Renal pelvis (tissue), 12 donors: ENCODE measurements around the gene KRT1. TPM values are rescaled to one million over a fixed set of nuclear protein-coding genes. Genes with fewer than 3 reads are reported as not detected.
"Not testable (repeated sequence)": the region's sequence is repeated elsewhere in the genome, so short reads cannot be mapped to it uniquely, and the experiment has no call there.

Experiments used
- DNase-seq: peaks from one replicate; pipeline ENCODE4 v3.0.0-alpha.2; 2013
- long read RNA-seq, 16 experiments: transcript quantifications; one replicate each; lab custom pipeline, GENCODE V29; 2026
- polyA plus RNA-seq, 3 donors: library from polyadenylated mRNA; unstranded; fragments of 120-200 nt; gene quantifications; one replicate each; pipeline ENCODE4 v1.2.1, GENCODE V29; 2013; ENCODE audit not compliant: insufficient read length in 3 of 3

The KRT1 gene
- polyA plus RNA-seq = under 1 TPM; 0.12 to 0.24 (median 0.16) TPM
- long read RNA-seq, donor 1 = 0 reads
- long read RNA-seq, donor 2 = 0 reads
- long read RNA-seq, donor 3 = 0 reads
- long read RNA-seq, donor 4 = 0 reads
- long read RNA-seq, donor 5 = 0 reads
- long read RNA-seq, donor 6 = 0 reads
- long read RNA-seq, donor 7 = 0 reads
- long read RNA-seq, donor 8 = 0 reads
- long read RNA-seq, donor 9 = 0 reads
- long read RNA-seq, donor 10 = 0 reads
- long read RNA-seq, donor 11 = 0 reads
- long read RNA-seq, donor 12 = 0 reads
- long read RNA-seq, donor 13 = 0 reads
- long read RNA-seq, donor 14 = 0 reads
- long read RNA-seq, donor 15 = 0 reads
- long read RNA-seq, donor 16 = 0 reads

DNA sequence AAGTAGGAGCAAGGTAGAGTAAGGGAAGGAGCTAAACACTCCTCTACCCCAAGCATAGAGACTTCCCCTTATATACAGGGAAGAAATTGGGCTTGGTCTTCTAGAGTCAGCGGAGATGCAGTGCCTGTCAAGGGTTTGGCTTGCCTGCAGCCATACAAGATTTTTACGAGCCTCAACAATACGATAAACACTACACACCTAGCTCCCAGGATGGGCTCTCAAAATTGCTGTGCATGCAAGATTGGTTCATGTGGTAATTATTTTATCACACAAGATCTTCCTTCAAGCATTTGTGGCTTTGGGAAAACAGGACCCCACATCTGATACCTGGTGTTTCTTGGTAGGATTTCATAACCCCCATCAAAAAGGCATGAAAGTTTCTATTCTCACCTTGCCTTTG is at the start of gene KRT1:
KRT1 (minus strand) TSS at position 45 of the 400 bp plus-strand sequence. CDS start 59 bp downstream, outside the sequence.
- no peak for DNase-seq

- no peak for DNase-seq
Observed at GRCh38 chr12:52729147-52729546, 48.9 kb upstream of the KRT1 start.

- DNase-seq = no peak
Observed at GRCh38 chr12:52728374-52728773, 48.2 kb upstream of the KRT1 start.

GRCh38 chr12:52727037-52727436 is 46.8 kb upstream of the KRT1 start:
- DNase-seq = no peak

DNA sequence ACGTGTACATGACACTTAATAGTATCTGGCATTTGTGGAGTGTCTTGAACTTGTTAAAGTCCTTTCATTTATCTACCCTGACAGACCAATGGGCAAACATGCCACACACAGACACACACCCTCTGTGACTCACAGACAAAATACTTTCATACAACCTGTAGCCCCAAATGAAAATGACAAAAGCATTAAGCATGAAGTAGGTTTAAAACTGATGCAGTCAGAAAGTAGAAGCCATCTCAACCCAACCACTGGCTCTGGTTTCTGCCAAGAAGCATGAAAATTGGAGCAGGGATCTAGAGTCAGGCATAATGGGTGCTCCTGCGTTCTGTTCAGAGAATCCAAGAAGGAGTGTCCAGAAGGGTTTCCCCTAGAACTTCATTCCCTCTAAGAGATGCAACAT is 46.2 kb upstream of the KRT1 start:
- no peak for DNase-seq

GRCh38 chr12:52724384-52724783 is 44.2 kb upstream of the KRT1 start:
- DNase-seq = no peak

GRCh38 chr12:52722680-52723079 is 42.5 kb upstream of the KRT1 start:
- no peak for DNase-seq

DNA sequence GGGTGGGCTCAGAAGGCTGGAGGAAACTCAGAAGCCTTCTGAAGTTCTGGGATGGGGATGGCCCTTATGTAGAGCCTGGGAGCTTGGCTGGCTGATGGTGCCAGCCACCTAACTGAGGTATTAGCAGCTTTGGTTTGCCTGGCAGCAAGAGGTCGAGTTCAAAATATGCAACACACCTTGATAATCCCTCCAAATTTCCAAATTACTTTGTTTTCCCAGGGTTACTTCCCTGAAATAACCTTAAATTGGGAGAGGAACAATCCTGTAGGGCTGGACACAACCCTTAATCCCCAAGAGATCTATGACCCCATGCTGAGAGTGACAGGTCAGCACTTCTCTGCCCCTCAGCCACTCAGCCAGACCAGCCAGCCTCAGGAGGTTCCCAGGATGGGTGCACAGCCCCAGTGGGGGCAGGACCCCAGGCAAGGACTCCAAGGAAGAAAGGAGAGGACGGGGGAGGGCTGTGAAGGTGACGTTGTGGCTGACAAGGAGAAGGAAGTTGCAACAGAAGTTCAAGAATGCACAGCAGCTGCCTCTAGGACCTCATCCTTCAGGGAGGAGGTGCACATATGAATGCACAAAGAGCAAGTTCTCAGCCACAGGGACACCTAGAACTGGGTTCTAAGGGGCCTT is 41.7 kb upstream of the KRT1 start:
- no peak for DNase-seq

DNA sequence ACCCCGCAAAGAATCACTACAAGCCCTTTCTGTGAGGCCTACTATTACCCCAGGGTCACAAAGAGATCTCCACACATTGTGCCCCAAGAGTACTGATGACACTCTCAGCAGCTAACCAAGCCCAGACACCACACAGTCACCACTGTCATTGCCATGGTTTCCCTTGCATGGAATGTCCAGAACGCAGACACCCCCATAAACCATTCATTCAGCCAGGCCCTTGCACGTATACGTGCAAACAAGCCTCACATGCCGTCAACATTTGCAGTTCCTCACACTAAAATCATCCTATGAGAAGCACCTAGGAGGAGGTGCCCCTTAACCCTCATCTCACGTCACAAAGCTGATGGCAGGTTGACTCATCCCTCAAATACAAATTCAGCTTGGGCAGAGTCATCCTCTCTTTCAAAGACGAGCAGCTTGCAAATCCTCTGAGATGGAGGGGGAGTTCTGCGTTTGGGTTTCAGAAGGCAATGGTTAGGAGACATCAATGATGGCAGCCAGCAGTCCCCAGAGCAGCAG is 40.2 kb upstream of the KRT1 start:
- DNase-seq = no peak

DNA sequence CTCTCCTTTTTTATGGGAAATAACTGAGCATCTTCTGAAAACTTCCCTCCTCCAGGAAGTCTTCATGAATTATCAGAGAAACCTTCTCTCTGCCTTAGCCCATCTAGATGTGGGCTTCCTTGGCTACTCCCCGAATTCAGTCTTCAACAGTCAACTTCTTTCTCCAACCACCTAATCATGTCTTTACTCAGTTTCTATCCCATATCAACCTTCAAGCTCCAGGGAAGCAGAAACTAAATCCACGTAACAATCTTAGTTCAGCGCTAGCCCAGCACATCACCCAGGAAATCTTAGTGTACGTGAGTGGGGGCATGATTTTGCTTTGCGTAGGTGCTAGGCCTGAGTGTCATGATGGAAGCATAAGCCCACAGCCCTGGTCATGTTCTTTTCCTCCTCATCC is 35.9 kb upstream of the KRT1 start:
- DNase-seq = no peak

DNA sequence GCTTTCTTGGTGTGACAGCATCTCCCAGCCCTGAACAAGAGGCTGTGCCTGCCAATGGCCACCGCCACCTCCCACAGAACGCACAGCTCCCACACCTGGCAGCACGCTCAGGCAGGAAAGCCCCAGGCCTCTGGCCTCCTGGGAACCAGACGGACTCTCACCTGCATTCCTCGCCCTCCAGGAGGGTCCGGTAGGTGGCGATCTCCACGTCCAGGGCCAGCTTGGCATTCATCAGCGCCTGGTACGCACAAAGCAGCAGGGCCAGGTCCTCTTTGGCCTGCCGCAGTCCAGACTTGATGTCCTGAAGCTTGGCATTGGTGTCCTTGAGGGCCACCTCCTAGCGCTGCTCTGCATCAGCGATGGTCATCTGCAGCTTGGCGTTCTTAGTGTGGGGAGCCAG is 35.2 kb upstream of the KRT1 start:
- no peak for DNase-seq

DNA sequence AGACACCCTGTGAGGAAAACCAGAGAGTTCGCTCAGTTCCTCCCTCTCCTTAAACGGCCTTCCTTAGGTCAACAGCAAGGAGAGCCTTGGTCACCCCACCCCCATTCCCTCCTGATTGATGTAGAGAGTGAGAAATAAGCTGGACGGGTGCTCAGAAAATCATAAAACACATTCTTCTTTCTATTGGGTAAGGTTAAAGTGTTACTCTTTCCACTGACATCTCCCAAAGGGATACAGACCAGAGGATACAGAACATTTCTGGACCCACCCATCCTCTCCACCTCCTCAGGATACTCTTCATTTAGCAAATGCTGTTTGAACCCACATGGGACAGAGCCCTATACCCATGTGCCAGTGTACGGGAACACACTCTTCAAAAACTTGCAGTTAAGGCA is 34.7 kb upstream of the KRT1 start:
- no peak for DNase-seq

DNA sequence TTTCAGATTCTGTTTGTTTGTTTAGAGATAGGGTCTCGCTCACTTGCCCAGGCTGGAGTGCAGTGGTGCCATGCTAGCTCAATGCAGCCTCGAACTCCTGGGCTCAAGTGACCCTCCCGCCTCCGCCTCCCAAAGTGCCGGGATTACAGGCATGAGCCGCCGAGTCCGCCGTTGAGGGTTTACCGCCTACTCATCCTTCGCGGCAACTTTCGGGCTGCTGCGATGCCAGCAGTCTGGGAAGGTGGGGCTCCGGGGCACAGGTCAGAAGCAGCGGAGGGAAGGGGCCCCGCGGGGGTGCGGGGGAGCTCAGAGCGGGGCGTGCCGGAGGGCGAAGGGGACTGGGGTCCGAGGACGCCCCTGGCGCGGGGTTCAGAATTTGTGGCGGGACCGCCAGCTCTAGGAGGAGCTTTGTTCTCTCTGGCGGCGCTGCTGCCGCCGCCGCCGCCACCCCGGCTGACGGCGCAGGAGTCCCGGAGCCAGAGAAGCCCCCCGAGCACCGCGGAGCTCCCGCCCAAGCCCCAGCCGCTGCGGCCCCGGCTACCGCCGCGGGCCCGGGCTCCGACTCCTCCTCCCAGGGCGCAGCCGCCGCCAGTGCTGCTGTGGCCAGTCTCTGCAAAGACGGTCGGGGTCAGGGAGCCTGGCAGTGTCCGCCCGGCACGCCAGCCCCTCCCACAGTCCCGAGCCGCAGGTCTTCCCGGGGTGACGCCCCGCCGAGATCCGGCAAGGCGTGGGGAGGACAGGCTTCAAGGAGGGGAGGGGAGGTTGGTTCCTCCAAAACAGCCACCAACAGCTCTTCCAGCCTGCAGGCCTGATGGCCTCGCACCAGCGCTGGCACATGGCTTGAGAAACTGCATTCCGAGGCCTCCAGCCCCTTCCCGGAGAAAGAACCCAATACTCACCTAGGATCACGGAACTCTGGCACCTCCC is 34.0 kb upstream of the KRT1 start:
- peak; percentile 7 for DNase-seq

GRCh38 chr12:52712122-52712521 is 31.9 kb upstream of the KRT1 start:
- DNase-seq = not testable (repeated sequence)

GRCh38 chr12:52710730-52711129 is 30.5 kb upstream of the KRT1 start:
- DNase-seq = no peak

- no peak for DNase-seq
Observed at GRCh38 chr12:52708010-52708409, 27.8 kb upstream of the KRT1 start.

GRCh38 chr12:52704464-52704863 is 24.3 kb upstream of the KRT1 start:
- no peak for DNase-seq

DNA sequence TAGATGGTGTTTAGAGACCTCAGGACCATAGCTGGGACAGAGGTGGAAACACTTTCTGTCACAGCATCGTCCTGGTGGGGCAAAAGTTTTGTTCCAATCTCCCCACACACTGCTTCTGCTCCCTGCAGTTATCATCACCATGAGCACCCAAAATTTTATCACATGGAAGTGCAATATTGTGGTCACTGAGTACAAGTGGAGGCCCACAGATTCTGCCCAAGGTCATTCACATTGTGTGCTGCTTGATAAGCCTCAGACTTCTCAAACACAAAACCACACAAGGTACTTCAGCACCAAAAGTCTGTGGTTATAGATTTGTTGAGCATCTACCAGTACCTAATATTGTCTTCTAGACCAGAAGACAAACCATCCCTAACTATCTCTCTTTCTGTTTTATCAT is 23.7 kb upstream of the KRT1 start:
- DNase-seq = no peak

GRCh38 chr12:52703424-52703823 is 23.2 kb upstream of the KRT1 start, which contains the start of gene KRT77:
Gene KRT77, minus strand, starts transcription at chr12:52703524. Its CDS starts 90 bp downstream, at chr12:52703434.
- no peak for DNase-seq

- no peak for DNase-seq
Observed at GRCh38 chr12:52702338-52702737, 22.1 kb upstream of the KRT1 start.

- DNase-seq = no peak
Observed at GRCh38 chr12:52701281-52701680, 21.1 kb upstream of the KRT1 start.

DNA sequence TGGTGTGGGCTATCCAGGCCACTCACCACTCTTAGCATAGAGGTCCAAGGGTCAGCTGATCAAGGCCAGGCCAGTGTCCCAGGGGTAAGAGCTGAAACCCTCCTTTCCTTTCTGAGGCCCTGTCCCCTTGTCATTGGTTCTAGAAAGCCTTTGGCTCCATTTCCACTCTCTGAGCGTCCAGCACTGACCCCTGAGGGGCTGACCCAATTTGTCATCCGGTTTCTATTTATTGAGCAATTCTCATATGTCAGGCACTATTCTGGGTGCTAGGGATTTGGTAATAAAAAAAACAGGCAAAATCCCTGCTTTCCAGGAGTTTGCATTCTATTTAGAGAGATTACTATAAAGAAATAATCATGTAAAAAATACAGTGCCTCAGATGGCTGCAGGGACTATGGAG is 19.8 kb upstream of the KRT1 start:
- DNase-seq = no peak
